ENCODE measurements around the gene STK39. TPM values are rescaled to one million over a fixed set of nuclear protein-coding genes. Genes with fewer than 3 reads are reported as not detected.

STK39 gene
- polyA plus RNA-seq, 2 of the 4 experiments (the other 2 are of a cell fraction) = 14.2 to 27.2 TPM

DNA sequence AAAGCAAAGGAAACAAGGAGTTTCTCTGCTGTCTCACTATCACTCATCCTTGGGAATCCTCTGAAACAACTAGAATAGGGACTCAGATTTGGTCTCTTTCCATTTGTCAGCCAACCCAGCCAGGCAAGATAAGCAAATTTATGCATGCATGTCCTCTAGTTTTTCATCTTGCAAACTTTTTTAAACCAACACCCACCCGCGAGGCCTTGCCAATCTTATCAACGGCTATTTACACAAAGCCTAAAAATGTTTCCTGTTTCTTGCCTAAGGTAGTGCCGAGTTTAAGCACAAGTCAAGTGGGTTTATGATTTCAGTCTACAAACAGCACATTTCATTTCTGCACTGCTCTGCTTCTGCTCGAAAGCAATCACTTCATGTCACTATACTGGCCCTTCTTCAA is 240.9 kb downstream of the STK39 start:
- H3K9me3 ChIP-seq = no peaks in the 10 kb centered on the region
- no peak overlapping the region for H3K4me2 ChIP-seq
- DNase-seq (ENCODE audit: low read depth in 1 of 2, low spot score in 1 of 2) (no peak), ATAC-seq (no peak), FAIRE-seq (no peak)
- no peak overlapping the region for H3K4me3 ChIP-seq
- CTCF ChIA-PET = interaction anchor here (1.0 kb wide), 1 partner anchor 11 kb away, joined by 3 read pairs; no protein-coding TSS in a partner anchor
- POLR2A ChIA-PET = no interaction called here
- no peak overlapping the region for H3K27ac ChIP-seq
- 93% methylated on average over 5 of the region's 5 CpGs for WGBS (ENCODE audit: missing lambda C conversion rate)
- H3K4me1 ChIP-seq = no peaks in the 10 kb centered on the region
- TF ChIP-seq RFX5 (IDR thresholded peaks at IDR 0.05) (no peak), CEBPB (IDR thresholded peaks at IDR 0.05) (no peak), NPAS2 (CRISPR knock-in tag; IDR thresholded peaks at IDR 0.05; ENCODE audit: borderline replicate concordance) (no peak), FOSB (CRISPR knock-in tag; IDR thresholded peaks at IDR 0.05) (no peak), NR3C1 (IDR thresholded peaks at IDR 0.05) (no peak), HOXB13 (CRISPR knock-in tag; IDR thresholded peaks at IDR 0.05; ENCODE audit: low read depth) (no peak), JUNB (IDR thresholded peaks at IDR 0.05) (no peak), KDM5A (IDR thresholded peaks at IDR 0.05) (no peak), EHMT2 (IDR thresholded peaks at IDR 0.05; ENCODE audit: low read depth) (no peak), CHD4 (IDR thresholded peaks at IDR 0.05; ENCODE audit: borderline replicate concordance) (no peak), ZSCAN20 (CRISPR knock-in tag; IDR thresholded peaks at IDR 0.05) (no peak), SREBF2 (IDR thresholded peaks at IDR 0.05) (no peak), TFCP2L1 (CRISPR knock-in tag; IDR thresholded peaks at IDR 0.05) (no peak), HEYL (CRISPR knock-in tag; IDR thresholded peaks at IDR 0.05) (no peak)
- TF ChIP-seq, protein P1, sequence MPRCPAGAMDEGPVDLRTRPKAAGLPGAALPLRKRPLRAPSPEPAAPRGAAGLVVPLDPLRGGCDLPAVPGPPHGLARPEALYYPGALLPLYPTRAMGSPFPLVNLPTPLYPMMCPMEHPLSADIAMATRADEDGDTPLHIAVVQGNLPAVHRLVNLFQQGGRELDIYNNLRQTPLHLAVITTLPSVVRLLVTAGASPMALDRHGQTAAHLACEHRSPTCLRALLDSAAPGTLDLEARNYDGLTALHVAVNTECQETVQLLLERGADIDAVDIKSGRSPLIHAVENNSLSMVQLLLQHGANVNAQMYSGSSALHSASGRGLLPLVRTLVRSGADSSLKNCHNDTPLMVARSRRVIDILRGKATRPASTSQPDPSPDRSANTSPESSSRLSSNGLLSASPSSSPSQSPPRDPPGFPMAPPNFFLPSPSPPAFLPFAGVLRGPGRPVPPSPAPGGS (IDR thresholded peaks at IDR 0.05) = no peak
- TF ChIP-seq, protein P2, sequence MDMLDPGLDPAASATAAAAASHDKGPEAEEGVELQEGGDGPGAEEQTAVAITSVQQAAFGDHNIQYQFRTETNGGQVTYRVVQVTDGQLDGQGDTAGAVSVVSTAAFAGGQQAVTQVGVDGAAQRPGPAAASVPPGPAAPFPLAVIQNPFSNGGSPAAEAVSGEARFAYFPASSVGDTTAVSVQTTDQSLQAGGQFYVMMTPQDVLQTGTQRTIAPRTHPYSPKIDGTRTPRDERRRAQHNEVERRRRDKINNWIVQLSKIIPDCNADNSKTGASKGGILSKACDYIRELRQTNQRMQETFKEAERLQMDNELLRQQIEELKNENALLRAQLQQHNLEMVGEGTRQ (IDR thresholded peaks at IDR 0.05) = no peak
- TF ChIP-seq, protein P3, sequence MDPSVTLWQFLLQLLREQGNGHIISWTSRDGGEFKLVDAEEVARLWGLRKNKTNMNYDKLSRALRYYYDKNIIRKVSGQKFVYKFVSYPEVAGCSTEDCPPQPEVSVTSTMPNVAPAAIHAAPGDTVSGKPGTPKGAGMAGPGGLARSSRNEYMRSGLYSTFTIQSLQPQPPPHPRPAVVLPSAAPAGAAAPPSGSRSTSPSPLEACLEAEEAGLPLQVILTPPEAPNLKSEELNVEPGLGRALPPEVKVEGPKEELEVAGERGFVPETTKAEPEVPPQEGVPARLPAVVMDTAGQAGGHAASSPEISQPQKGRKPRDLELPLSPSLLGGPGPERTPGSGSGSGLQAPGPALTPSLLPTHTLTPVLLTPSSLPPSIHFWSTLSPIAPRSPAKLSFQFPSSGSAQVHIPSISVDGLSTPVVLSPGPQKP (IDR thresholded peaks at IDR 0.05; ENCODE audit: low read depth, low read length) = no peak
- TF ChIP-seq, protein P4, sequence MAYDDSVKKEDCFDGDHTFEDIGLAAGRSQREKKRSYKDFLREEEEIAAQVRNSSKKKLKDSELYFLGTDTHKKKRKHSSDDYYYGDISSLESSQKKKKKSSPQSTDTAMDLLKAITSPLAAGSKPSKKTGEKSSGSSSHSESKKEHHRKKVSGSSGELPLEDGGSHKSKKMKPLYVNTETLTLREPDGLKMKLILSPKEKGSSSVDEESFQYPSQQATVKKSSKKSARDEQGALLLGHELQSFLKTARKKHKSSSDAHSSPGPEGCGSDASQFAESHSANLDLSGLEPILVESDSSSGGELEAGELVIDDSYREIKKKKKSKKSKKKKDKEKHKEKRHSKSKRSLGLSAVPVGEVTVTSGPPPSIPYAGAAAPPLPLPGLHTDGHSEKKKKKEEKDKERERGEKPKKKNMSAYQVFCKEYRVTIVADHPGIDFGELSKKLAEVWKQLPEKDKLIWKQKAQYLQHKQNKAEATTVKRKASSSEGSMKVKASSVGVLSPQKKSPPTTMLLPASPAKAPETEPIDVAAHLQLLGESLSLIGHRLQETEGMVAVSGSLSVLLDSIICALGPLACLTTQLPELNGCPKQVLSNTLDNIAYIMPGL (CRISPR knock-in tag; IDR thresholded peaks at IDR 0.05; ENCODE audit: borderline replicate concordance) = no peak
- TF ChIP-seq, protein P5, sequence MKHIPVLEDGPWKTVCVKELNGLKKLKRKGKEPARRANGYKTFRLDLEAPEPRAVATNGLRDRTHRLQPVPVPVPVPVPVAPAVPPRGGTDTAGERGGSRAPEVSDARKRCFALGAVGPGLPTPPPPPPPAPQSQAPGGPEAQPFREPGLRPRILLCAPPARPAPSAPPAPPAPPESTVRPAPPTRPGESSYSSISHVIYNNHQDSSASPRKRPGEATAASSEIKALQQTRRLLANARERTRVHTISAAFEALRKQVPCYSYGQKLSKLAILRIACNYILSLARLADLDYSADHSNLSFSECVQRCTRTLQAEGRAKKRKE (CRISPR knock-in tag; IDR thresholded peaks at IDR 0.05; ENCODE audit: low read depth) = no peak
- TF ChIP-seq, protein P6, sequence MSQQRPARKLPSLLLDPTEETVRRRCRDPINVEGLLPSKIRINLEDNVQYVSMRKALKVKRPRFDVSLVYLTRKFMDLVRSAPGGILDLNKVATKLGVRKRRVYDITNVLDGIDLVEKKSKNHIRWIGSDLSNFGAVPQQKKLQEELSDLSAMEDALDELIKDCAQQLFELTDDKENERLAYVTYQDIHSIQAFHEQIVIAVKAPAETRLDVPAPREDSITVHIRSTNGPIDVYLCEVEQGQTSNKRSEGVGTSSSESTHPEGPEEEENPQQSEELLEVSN (IDR thresholded peaks at IDR 0.05; ENCODE audit: borderline replicate concordance, low read depth) = no peak

DNA sequence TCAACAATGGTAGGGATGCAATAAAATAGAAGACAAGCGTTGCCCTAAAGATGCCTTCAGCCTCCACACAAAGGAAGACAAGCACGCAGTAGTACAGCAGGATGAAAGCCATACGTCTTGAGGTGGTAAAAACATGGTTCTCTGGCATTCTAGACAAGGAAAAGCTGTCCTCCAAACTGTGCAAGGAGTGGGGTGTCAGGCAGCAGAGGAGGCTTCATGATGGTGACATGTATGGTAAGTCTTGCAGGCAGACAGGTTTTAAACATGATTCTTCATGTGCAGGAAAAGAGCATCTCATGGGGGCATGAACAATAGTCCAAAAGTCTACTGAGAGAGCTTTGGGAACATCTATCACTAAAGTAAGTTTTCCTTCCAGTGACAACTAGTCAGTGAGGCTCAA is 241.8 kb downstream of the STK39 start:
- 90% methylated on average over 3 of the region's 3 CpGs for WGBS (ENCODE audit: missing lambda C conversion rate)
- DNase-seq (ENCODE audit: low read depth in 1 of 2, low spot score in 1 of 2) = no peak
- Histone ChIP-seq H3K4me3 (no peak overlapping the region), H3K9me3 (no peaks in the 10 kb centered on the region), H3K27ac (no peak overlapping the region), H3K4me1 (no peaks in the 10 kb centered on the region), H3K4me2 (no peak overlapping the region)
- no peak for FAIRE-seq
- ATAC-seq = no peak
- ChIA-PET CTCF (interaction anchor here (1.0 kb wide), 1 partner anchor 10 kb away, joined by 3 read pairs; no protein-coding TSS in a partner anchor), POLR2A (no interaction called here)
- TF ChIP-seq KDM1A (IDR thresholded peaks at IDR 0.05; ENCODE audit: low read depth) = no peak
- no peak for TF ChIP-seq JUN (IDR thresholded peaks at IDR 0.05)
- TF ChIP-seq, protein P1 (IDR thresholded peaks at IDR 0.05) = no peak
- TF ChIP-seq NPAS2 (CRISPR knock-in tag; IDR thresholded peaks at IDR 0.05; ENCODE audit: borderline replicate concordance) = no peak
- TF ChIP-seq NR3C1 (IDR thresholded peaks at IDR 0.05) = no peak
- TF ChIP-seq SMC3 (IDR thresholded peaks at IDR 0.05) = no peak
- no peak for TF ChIP-seq FOSL2 (IDR thresholded peaks at IDR 0.05)
- TF ChIP-seq FOSL2 (CRISPR knock-in tag; IDR thresholded peaks at IDR 0.05) = no peak
- no peak for TF ChIP-seq PHF8 (IDR thresholded peaks at IDR 0.05; ENCODE audit: borderline replicate concordance, low read depth)
- TF ChIP-seq HDAC2 (IDR thresholded peaks at IDR 0.05) = no peak
- TF ChIP-seq FOXS1 (CRISPR knock-in tag; IDR thresholded peaks at IDR 0.05) = no peak
- TF ChIP-seq TFCP2L1 (CRISPR knock-in tag; IDR thresholded peaks at IDR 0.05) = no peak
- TF ChIP-seq MAFK (IDR thresholded peaks at IDR 0.05; ENCODE audit: partially characterized antibody) = no peak
- TF ChIP-seq, protein P5 (CRISPR knock-in tag; IDR thresholded peaks at IDR 0.05; ENCODE audit: low read depth) = no peak
- no peak for TF ChIP-seq RARB (CRISPR knock-in tag; IDR thresholded peaks at IDR 0.05)
- no peak for TF ChIP-seq FOSB (CRISPR knock-in tag; IDR thresholded peaks at IDR 0.05)

All from A549 (cell line).